SK-N-SH treated with all-trans-retinoic acid at 6 μM for 48 hours (cell line): ENCODE results near the gene SUMO3.

Experiments used
- ATAC-seq: fragments of 200-7000 bp; cut with Tn5 transposase; 3 replicates; pipeline ENCODE4 v1.9.1; 2020; ENCODE audit warnings: mild to moderate bottlenecking, moderate library complexity
- ARNTL ChIP-seq: fragments of 450-650 bp; formaldehyde crosslinking; IDR thresholded peaks from 2 replicates; pipeline ENCODE4 v1.5.0; 2020; ENCODE audit warnings: low read depth, mild to moderate bottlenecking, moderate library complexity, borderline replicate concordance
- BACH2 ChIP-seq: fragments of 250-450 bp; sonication (Bioruptor Pico); IDR thresholded peaks from 2 replicates; pipeline ENCODE4 v1.9.0; 2021; ENCODE audit warnings: mild to moderate bottlenecking, borderline replicate concordance
- CSDC2 ChIP-seq: fragments of 250-450 bp; sonication (Bioruptor Pico); IDR thresholded peaks from 2 replicates; pipeline ENCODE4 v1.5.0; 2020; ENCODE audit warnings: mild to moderate bottlenecking, moderate library complexity
- ESRRG ChIP-seq: fragments of 250-450 bp; sonication (Bioruptor Pico); IDR thresholded peaks from 2 replicates; pipeline ENCODE4 v1.6.1; 2021; ENCODE audit warnings: mild to moderate bottlenecking
- GLIS3 ChIP-seq: fragments of 250-450 bp; sonication (Bioruptor Pico); IDR thresholded peaks from 2 replicates; pipeline ENCODE4 v1.5.0; 2020; ENCODE audit warnings: mild to moderate bottlenecking, moderate library complexity
- ISL1 ChIP-seq: fragments of 250-450 bp; sonication (Bioruptor Pico); IDR thresholded peaks from 2 replicates; pipeline ENCODE4 v2.1.2; 2022; ENCODE audit warnings: mild to moderate bottlenecking, moderate library complexity
- OSR1 ChIP-seq: fragments of 250-450 bp; sonication (Bioruptor Pico); IDR thresholded peaks from 2 replicates; pipeline ENCODE4 v1.8.0; 2022; ENCODE audit warnings: moderate library complexity, mild to moderate bottlenecking, inconsistent platforms
- TCF4 ChIP-seq: fragments of 250-450 bp; sonication (Bioruptor Pico); IDR thresholded peaks from 2 replicates; pipeline ENCODE4 v1.8.0; 2021; ENCODE audit warnings: mild to moderate bottlenecking, moderate library complexity, borderline replicate concordance
- TOX ChIP-seq: fragments of 250-450 bp; sonication (Bioruptor Pico); IDR thresholded peaks from 2 replicates; pipeline ENCODE4 v1.8.0; 2021; ENCODE audit warnings: mild to moderate bottlenecking, moderate library complexity, borderline replicate concordance
- ZC3H10 ChIP-seq: fragments of 250-450 bp; sonication (Bioruptor Pico); IDR thresholded peaks from 2 replicates; pipeline ENCODE4 v1.5.1; 2021; ENCODE audit warnings: mild to moderate bottlenecking, moderate library complexity
- ZFP3 ChIP-seq: fragments of 250-450 bp; sonication (Bioruptor Pico); IDR thresholded peaks from 2 replicates; pipeline ENCODE4 v1.5.0; 2020; ENCODE audit warnings: mild to moderate bottlenecking, moderate library complexity
- ZFP30 ChIP-seq: fragments of 450-650 bp; formaldehyde crosslinking; IDR thresholded peaks from 2 replicates; pipeline ENCODE4 v1.5.0; 2022; ENCODE audit warnings: mild to moderate bottlenecking, moderate library complexity
- ZNF565 ChIP-seq: fragments of 450-650 bp; formaldehyde crosslinking; conservative IDR thresholded peaks from 2 replicates; pipeline ENCODE4 v1.5.0; 2020; ENCODE audit warnings: low read depth, mild to moderate bottlenecking, moderate library complexity
- ZNF8 ChIP-seq: fragments of 450-650 bp; formaldehyde crosslinking; IDR thresholded peaks from 2 replicates; pipeline ENCODE4 v1.5.0; 2020; ENCODE audit warnings: mild to moderate bottlenecking, moderate library complexity
- TF ChIP-seq, protein P1 (sequence below): fragments of 250-450 bp; sonication (Bioruptor Pico); IDR thresholded peaks from 2 replicates; pipeline ENCODE4 v1.5.0; 2020; ENCODE audit warnings: mild to moderate bottlenecking, moderate library complexity
- TF ChIP-seq, protein P2 (sequence below): fragments of 250-450 bp; sonication (Bioruptor Pico); IDR thresholded peaks from 2 replicates; pipeline ENCODE4 v1.8.0; 2020; ENCODE audit warnings: mild to moderate bottlenecking, moderate library complexity, borderline replicate concordance
- TF ChIP-seq, protein P3 (sequence below): fragments of 250-450 bp; sonication (Bioruptor Pico); IDR thresholded peaks from 2 replicates; pipeline ENCODE4 v1.8.0; 2021; ENCODE audit warnings: low read depth, mild to moderate bottlenecking, moderate library complexity, borderline replicate concordance
- TF ChIP-seq, protein P4 (sequence below): fragments of 250-450 bp; sonication (Bioruptor Pico); IDR thresholded peaks from 2 replicates; pipeline ENCODE4 v1.5.1; 2020; ENCODE audit warnings: low read depth, mild to moderate bottlenecking, moderate library complexity

SUMO3 gene

DNA sequence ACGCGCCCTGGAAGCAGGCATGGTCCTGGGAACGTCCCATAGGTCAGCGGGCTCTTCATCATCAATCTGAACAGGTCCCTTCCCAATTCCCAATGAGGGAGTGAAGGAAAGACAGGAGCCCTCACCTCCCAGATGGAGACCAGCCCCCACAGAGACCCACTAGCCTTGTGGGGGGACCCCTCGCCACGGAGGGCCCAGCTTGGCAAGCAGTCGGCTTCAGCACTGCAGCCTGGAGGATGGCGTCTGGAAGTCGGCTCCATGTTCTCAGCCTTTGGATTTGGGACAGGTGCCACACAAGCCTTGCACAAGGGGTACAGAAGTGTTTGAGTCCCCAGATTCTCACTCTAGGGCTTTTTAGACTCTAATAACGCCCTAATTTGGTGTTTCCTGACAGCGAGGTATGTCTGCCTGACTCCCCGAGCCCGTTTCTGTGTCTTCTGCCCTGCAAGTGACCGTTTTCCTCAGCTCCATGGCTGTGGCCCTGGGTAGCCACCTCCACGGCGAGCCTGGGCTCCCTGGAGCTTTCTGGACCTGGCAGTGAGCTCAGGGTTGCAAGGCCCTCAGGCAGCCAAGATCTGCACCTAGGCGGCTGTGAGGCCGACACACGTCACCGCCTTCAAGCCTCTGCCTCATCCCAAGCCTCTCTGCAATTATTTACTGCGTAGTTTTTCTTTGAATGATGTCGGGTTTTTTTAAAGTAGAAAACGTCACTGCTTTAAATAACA is 25.0 kb upstream of the SUMO3 start:
- no peak for ATAC-seq
- TF ChIP-seq ESRRG (CRISPR knock-in tag), result no peak
- TF ChIP-seq TOX (CRISPR knock-in tag), result no peak
- no peak for TF ChIP-seq TCF4 (CRISPR knock-in tag)
- no peak for TF ChIP-seq ZFP30 (CRISPR knock-in tag)
- TF ChIP-seq CSDC2, result no peak
- TF ChIP-seq GLIS3 (CRISPR knock-in tag), result no peak
- TF ChIP-seq ISL1 (CRISPR knock-in tag), result no peak
- TF ChIP-seq, protein P1, sequence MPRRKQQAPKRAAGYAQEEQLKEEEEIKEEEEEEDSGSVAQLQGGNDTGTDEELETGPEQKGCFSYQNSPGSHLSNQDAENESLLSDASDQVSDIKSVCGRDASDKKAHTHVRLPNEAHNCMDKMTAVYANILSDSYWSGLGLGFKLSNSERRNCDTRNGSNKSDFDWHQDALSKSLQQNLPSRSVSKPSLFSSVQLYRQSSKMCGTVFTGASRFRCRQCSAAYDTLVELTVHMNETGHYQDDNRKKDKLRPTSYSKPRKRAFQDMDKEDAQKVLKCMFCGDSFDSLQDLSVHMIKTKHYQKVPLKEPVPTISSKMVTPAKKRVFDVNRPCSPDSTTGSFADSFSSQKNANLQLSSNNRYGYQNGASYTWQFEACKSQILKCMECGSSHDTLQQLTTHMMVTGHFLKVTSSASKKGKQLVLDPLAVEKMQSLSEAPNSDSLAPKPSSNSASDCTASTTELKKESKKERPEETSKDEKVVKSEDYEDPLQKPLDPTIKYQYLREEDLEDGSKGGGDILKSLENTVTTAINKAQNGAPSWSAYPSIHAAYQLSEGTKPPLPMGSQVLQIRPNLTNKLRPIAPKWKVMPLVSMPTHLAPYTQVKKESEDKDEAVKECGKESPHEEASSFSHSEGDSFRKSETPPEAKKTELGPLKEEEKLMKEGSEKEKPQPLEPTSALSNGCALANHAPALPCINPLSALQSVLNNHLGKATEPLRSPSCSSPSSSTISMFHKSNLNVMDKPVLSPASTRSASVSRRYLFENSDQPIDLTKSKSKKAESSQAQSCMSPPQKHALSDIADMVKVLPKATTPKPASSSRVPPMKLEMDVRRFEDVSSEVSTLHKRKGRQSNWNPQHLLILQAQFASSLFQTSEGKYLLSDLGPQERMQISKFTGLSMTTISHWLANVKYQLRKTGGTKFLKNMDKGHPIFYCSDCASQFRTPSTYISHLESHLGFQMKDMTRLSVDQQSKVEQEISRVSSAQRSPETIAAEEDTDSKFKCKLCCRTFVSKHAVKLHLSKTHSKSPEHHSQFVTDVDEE (CRISPR knock-in tag), result no peak

DNA sequence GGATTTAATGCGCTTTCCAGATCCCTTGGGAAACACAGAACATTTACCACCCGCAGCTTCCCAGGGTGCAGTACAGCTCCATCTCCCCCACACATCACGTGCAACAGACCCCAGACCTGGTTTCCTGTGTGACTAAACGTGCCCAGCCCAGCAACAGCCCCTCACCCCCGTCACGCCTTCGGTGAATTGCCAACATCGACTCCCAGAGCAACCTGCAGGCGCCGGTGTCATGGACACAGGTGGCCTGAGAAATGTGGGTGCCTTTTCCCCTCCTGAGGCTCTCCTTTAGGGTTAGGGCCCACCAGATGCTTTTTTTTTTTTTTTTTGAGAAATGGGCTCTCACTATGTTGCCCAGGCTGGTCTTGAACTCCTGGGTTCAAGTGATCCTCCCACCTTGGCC is 24.2 kb upstream of the SUMO3 start:
- TF ChIP-seq GLIS3 (CRISPR knock-in tag), result no peak
- TF ChIP-seq ZNF565 (CRISPR knock-in tag), result no peak
- no peak for TF ChIP-seq ZFP3 (CRISPR knock-in tag)
- no peak for TF ChIP-seq CSDC2
- TF ChIP-seq ZC3H10 (CRISPR knock-in tag), result no peak
- TF ChIP-seq ISL1 (CRISPR knock-in tag), result no peak
- no peak for TF ChIP-seq TCF4 (CRISPR knock-in tag)
- TF ChIP-seq, protein P2, sequence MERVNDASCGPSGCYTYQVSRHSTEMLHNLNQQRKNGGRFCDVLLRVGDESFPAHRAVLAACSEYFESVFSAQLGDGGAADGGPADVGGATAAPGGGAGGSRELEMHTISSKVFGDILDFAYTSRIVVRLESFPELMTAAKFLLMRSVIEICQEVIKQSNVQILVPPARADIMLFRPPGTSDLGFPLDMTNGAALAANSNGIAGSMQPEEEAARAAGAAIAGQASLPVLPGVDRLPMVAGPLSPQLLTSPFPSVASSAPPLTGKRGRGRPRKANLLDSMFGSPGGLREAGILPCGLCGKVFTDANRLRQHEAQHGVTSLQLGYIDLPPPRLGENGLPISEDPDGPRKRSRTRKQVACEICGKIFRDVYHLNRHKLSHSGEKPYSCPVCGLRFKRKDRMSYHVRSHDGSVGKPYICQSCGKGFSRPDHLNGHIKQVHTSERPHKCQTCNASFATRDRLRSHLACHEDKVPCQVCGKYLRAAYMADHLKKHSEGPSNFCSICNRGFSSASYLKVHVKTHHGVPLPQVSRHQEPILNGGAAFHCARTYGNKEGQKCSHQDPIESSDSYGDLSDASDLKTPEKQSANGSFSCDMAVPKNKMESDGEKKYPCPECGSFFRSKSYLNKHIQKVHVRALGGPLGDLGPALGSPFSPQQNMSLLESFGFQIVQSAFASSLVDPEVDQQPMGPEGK (CRISPR knock-in tag), result no peak
- no peak for TF ChIP-seq ZFP30 (CRISPR knock-in tag)
- no peak for TF ChIP-seq BACH2 (CRISPR knock-in tag)
- no peak for TF ChIP-seq OSR1
- no peak for TF ChIP-seq ARNTL (CRISPR knock-in tag)
- no peak for ATAC-seq

DNA sequence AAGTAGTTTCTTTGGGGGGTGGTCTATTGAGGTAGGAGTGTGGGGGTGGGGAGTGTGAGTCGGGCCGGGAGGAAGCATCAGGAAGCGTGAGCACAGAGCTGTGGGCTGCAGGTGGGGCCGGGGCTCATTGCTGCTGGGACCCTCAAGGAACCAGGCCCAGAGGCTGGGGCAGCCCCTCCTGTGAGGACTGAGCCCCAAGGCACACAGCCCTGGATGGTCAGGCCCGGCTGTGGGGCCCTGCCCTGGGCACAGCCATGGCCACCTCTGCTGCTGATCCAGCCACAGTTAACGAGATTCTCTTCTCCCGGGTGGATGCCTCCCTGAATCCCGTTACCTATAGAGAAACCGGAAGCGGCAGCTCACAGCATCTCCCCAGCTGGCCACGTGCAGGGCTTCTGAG is 22.9 kb upstream of the SUMO3 start:
- TF ChIP-seq, protein P3, sequence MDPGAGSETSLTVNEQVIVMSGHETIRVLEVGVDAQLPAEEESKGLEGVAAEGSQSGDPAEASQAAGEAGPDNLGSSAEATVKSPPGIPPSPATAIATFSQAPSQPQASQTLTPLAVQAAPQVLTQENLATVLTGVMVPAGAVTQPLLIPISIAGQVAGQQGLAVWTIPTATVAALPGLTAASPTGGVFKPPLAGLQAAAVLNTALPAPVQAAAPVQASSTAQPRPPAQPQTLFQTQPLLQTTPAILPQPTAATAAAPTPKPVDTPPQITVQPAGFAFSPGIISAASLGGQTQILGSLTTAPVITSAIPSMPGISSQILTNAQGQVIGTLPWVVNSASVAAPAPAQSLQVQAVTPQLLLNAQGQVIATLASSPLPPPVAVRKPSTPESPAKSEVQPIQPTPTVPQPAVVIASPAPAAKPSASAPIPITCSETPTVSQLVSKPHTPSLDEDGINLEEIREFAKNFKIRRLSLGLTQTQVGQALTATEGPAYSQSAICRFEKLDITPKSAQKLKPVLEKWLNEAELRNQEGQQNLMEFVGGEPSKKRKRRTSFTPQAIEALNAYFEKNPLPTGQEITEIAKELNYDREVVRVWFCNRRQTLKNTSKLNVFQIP (CRISPR knock-in tag), result no peak
- TF ChIP-seq, protein P1 (CRISPR knock-in tag), result no peak
- no peak for TF ChIP-seq ZNF8 (CRISPR knock-in tag)
- no peak for TF ChIP-seq ZC3H10 (CRISPR knock-in tag)
- TF ChIP-seq, protein P4, sequence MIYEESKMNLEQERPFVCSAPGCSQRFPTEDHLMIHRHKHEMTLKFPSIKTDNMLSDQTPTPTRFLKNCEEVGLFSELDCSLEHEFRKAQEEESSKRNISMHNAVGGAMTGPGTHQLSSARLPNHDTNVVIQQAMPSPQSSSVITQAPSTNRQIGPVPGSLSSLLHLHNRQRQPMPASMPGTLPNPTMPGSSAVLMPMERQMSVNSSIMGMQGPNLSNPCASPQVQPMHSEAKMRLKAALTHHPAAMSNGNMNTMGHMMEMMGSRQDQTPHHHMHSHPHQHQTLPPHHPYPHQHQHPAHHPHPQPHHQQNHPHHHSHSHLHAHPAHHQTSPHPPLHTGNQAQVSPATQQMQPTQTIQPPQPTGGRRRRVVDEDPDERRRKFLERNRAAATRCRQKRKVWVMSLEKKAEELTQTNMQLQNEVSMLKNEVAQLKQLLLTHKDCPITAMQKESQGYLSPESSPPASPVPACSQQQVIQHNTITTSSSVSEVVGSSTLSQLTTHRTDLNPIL (CRISPR knock-in tag), result no peak
- no peak for TF ChIP-seq ISL1 (CRISPR knock-in tag)
- no peak for ATAC-seq
